Fibroblast of the aortic adventitia (primary cell): ENCODE results near the gene HOXA5. TPM values are rescaled to one million over a fixed set of nuclear protein-coding genes. Genes with fewer than 3 reads are reported as not detected.
A peak's percentile ranks its signal among the peaks of the same experiment; 100 is the strongest.

Experiments
- DNase-seq: peaks from one replicate; pipeline ENCODE4 v3.0.0-alpha.2; 2010; ENCODE audit warnings: low read depth
- H3K4me3 ChIP-seq: 2 replicates; pipeline ENCODE4 v1.5.1; 2011; ENCODE audit warnings: low read depth, mild to moderate bottlenecking, control low read depth, low read length, moderate library complexity
- total RNA-seq: library from RNA; depleted of rRNA; stranded (reverse); fragments of >200 nt; gene quantifications from 2 replicates; pipeline ENCODE4 v1.2.3, GENCODE V29; 2012; ENCODE audit warnings: low replicate concordance
- TF ChIP-seq, protein P1 (sequence below): IDR thresholded peaks from 2 replicates; pipeline ENCODE4 v1.5.1; 2011; ENCODE audit warnings: mild to moderate bottlenecking, low read length, control low read depth, inconsistent platforms; ENCODE audit not compliant: insufficient read depth

Gene HOXA5
- total RNA-seq, 1 donor, result 0.72 TPM

DNA sequence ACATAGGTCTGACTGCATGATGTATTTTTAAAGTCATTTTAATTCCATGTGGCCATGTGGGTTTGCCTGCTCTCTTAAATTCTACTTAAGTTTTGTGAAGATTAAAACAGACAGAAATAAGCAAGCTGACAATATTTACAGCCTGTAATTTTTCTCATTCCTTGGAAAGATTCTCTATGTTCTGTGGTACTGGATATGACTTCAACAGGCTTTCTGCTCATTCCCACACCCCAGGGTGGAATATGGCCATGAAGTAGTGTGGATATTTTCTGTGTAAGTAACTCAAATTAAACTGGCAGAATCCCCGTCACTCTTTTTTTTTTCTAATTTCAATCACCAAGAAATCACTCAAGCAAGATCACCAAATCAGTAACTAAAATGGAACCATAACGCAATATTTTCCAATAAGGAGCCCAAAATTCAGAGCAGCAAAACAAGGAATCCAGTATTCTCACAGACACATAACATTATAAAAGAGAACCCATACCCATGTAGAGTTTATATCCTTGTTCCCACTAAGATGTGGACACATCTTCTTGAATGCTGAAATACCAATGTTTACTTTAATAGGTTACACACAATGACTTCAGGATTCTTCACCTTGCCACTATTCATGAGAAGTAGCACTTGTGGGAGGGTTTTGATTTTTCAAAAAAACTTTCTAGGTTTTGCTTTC, 5.7 kb downstream of the HOXA5 start:
- DNase-seq, result no peak
- no peak overlapping the region for H3K4me3 ChIP-seq
- TF ChIP-seq, protein P1, sequence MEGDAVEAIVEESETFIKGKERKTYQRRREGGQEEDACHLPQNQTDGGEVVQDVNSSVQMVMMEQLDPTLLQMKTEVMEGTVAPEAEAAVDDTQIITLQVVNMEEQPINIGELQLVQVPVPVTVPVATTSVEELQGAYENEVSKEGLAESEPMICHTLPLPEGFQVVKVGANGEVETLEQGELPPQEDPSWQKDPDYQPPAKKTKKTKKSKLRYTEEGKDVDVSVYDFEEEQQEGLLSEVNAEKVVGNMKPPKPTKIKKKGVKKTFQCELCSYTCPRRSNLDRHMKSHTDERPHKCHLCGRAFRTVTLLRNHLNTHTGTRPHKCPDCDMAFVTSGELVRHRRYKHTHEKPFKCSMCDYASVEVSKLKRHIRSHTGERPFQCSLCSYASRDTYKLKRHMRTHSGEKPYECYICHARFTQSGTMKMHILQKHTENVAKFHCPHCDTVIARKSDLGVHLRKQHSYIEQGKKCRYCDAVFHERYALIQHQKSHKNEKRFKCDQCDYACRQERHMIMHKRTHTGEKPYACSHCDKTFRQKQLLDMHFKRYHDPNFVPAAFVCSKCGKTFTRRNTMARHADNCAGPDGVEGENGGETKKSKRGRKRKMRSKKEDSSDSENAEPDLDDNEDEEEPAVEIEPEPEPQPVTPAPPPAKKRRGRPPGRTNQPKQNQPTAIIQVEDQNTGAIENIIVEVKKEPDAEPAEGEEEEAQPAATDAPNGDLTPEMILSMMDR, result no peak

DNA sequence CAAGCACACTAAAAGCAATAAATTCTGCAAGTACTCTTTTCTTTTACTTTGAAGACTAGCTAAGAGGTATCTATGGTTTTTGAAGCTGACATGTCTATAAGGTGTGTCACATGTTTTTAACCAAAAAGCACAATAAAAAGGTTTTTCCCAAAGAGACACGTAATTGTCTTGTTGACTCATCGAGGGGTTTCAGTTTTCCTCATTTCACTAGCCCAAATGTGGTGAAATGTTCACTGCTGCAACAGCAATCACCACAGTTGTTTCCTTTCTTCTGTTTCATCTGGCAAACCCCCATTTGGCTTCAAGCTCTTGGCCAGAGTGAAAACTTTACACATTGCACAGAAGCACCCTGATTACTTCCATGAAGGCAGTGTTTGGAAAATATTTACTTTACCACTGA, 9.1 kb downstream of the HOXA5 start:
- DNase-seq, result peak; percentile 89
- H3K4me3 ChIP-seq, result no peak overlapping the region
- TF ChIP-seq, protein P1, result no peak

DNA sequence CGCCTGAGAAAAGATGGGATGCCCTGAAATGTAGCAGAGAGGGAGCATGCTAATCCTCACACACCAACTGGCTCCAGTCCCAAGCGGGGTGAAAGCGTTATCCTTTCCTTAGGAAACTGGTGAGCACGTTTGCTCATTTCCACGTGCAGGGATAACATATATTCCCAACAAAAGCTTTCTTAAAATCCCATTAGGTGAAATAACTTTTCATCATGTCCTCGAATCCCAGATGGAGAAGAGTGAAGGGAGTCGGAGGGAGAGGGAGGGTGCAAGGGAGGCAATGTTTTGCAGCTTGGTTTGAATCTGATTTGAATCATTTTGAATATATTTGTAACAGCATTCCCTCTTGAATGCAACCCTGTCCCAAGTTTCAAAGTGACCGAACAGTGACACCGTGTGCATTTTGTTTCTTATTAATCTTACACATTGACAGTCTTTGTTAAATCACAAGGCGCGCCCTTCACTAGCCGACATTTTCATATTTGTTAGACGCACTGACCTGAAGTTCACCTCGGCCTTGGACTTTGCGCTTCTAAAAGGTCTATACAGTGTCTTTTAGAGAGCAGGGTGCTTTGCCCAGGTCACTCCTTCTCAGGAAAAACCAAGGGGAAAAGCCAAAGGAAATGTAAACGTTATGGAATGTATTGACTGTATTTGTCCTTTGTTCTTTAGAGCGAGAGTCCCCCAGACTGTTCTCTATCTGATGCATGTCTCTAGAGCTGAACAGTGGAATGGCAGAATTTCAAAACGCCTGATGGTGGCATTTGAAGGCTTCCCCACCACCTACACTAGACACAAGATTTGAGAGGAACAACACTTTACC, 9.9 kb downstream of the HOXA5 start:
- no peak overlapping the region for H3K4me3 ChIP-seq
- TF ChIP-seq, protein P1, result no peak
- no peak for DNase-seq

DNA sequence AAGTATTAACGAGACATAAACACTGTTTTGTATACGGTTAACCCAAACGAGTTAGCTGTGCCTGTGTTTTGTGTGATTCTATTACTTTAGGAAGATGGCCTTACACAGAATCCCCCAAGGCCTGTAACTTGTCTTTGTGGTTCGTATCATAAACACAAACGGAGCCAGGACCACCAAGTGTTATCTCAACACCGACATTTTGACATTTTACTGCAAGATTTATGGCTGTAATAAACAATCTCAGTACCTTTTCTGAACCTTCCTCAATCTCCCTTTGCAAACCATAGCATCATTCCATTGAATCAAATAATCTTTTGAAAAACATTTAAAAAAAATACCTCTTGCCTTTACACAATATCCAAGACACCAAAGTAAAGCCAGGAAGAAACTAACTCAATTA, 10.5 kb downstream of the HOXA5 start:
- no peak overlapping the region for H3K4me3 ChIP-seq
- no peak for DNase-seq
- TF ChIP-seq, protein P1, result no peak

DNA sequence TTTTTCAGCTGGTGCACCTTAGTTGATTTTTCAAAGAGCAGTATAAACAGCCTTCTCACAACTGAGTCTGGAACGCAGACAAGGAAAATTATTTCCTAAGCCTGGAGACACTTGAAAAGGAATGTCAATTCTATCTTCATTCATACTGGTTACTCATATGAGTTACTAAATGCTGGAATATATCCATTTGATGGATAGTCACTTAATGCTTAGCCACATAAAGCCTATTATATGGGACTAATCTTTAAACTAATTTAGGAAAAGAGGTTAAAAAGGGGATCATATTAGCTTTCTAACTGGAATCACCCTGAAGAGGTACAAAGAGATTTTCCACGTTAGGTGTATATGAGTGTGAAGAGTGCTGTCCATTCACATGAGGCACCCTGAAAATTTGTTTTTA, 11.3 kb downstream of the HOXA5 start:
- TF ChIP-seq, protein P1, result no peak
- no peak for DNase-seq
- H3K4me3 ChIP-seq, result no peak overlapping the region

DNA sequence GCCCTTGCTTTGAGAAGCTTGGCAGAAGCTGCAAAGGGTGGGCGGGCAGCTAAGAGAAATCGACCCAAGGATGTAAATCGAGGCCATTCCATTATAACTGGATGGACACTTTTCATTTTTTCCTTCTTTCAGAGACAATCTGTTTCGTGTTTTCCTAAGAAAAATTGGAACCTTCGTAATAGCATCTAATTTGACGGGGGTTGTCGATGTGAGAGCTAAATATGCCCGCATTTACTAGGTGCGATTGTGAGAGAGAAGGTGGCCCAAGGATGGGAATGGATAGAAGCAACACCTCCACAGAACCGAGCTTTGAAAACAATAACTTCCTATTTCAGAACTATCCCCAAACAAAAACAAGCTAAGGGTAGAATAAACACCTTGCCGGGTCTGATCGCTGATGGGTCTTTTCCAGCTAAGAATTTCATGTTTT, 12.1 kb downstream of the HOXA5 start:
- TF ChIP-seq, protein P1, result no peak
- DNase-seq, result no peak
- H3K4me3 ChIP-seq, result peak overlapping the region; percentile 73
